ENCODE measurements around the gene UBE2S.

- TF ChIP-seq POLR2A (IDR thresholded peaks at IDR 0.05) = no peak
- TF ChIP-seq, protein P1, sequence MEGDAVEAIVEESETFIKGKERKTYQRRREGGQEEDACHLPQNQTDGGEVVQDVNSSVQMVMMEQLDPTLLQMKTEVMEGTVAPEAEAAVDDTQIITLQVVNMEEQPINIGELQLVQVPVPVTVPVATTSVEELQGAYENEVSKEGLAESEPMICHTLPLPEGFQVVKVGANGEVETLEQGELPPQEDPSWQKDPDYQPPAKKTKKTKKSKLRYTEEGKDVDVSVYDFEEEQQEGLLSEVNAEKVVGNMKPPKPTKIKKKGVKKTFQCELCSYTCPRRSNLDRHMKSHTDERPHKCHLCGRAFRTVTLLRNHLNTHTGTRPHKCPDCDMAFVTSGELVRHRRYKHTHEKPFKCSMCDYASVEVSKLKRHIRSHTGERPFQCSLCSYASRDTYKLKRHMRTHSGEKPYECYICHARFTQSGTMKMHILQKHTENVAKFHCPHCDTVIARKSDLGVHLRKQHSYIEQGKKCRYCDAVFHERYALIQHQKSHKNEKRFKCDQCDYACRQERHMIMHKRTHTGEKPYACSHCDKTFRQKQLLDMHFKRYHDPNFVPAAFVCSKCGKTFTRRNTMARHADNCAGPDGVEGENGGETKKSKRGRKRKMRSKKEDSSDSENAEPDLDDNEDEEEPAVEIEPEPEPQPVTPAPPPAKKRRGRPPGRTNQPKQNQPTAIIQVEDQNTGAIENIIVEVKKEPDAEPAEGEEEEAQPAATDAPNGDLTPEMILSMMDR (IDR thresholded peaks at IDR 0.05) = no peak
Measured at GRCh38 chr19:55376241-55376933, 31.2 kb downstream of the UBE2S start, which contains the start of gene TMEM190.
